Measurements from ENCODE around the gene PAGE2B.
"Not testable (repeated sequence)": the region's sequence is repeated elsewhere in the genome, so short reads cannot be mapped to it uniquely, and the experiment has no call there.

Gene PAGE2B

GRCh38 chrX:55074851-55075467 lies at the start of gene PAGE2B:
Gene PAGE2B, plus strand, starts transcription at chrX:55075030. Its CDS starts 1,012 bp downstream, at chrX:55076042.
- DNase-seq, result no peak
- TF ChIP-seq GATA1 (IDR thresholded peaks at IDR 0.05; ENCODE audit: low read depth, low read length), result no peak

- TF ChIP-seq GATA1 (IDR thresholded peaks at IDR 0.05; ENCODE audit: low read depth, low read length) (no peak), POLR2A (IDR thresholded peaks at IDR 0.05; ENCODE audit: low read length) (no peak)
- peak; percentile 29 to 64 for DNase-seq
Observed at GRCh38 chrX:55026143-55026542, 48.7 kb upstream of the PAGE2B start.

GRCh38 chrX:55026840-55027239 lies 48.0 kb upstream of the PAGE2B start:
- TF ChIP-seq GATA1 (IDR thresholded peaks at IDR 0.05; ENCODE audit: low read depth, low read length) (no peak), POLR2A (IDR thresholded peaks at IDR 0.05; ENCODE audit: low read length) (no peak)
- peak in 1 of 2 experiments; percentile 61 for DNase-seq

- TF ChIP-seq GATA1 (IDR thresholded peaks at IDR 0.05; ENCODE audit: low read depth, low read length), result peak; percentile 44
- TF ChIP-seq POLR2A (IDR thresholded peaks at IDR 0.05; ENCODE audit: low read length), result peak; percentile 88
- peak; percentile 92 to 97 for DNase-seq
Observed at GRCh38 chrX:55028040-55028439, 46.8 kb upstream of the PAGE2B start.

- TF ChIP-seq POLR2A (IDR thresholded peaks at IDR 0.05; ENCODE audit: low read length), result no peak
- no peak for TF ChIP-seq GATA1 (IDR thresholded peaks at IDR 0.05; ENCODE audit: low read depth, low read length)
Observed at GRCh38 chrX:55028611-55029010, 46.2 kb upstream of the PAGE2B start.

GRCh38 chrX:55029291-55029690 lies 45.5 kb upstream of the PAGE2B start:
- DNase-seq, result peak; percentile 54 to 75
- TF ChIP-seq GATA1 (IDR thresholded peaks at IDR 0.05; ENCODE audit: low read depth, low read length), result no peak
- no peak for TF ChIP-seq POLR2A (IDR thresholded peaks at IDR 0.05; ENCODE audit: low read length)

More at GRCh38 chrX:55028611-55029010, 46.2 kb upstream of the PAGE2B start:
- peak; percentile 55 to 71 for DNase-seq

GRCh38 chrX:55030271-55031205 lies 44.3 kb upstream of the PAGE2B start, which contains the start of gene ALAS2:
Gene ALAS2, minus strand, starts transcription at chrX:55030977. Its CDS starts 4,977 bp downstream, at chrX:55026000.
- TF ChIP-seq GATA1 (IDR thresholded peaks at IDR 0.05; ENCODE audit: low read depth, low read length) (no peak), POLR2A (IDR thresholded peaks at IDR 0.05; ENCODE audit: low read length) (peak; percentile 94)
- DNase-seq, result peak; percentile 79 to 80

- no peak for DNase-seq
- TF ChIP-seq GATA1 (IDR thresholded peaks at IDR 0.05; ENCODE audit: low read depth, low read length) (no peak), POLR2A (IDR thresholded peaks at IDR 0.05; ENCODE audit: low read length) (no peak)
Observed at GRCh38 chrX:55033429-55033828, 41.4 kb upstream of the PAGE2B start.

GRCh38 chrX:55039471-55039870 lies 35.4 kb upstream of the PAGE2B start:
- TF ChIP-seq GATA1 (IDR thresholded peaks at IDR 0.05; ENCODE audit: low read depth, low read length), result no peak
- no peak for TF ChIP-seq POLR2A (IDR thresholded peaks at IDR 0.05; ENCODE audit: low read length)
- no peak for DNase-seq

- DNase-seq, result no peak
- TF ChIP-seq POLR2A (IDR thresholded peaks at IDR 0.05; ENCODE audit: low read length), result no peak
- no peak for TF ChIP-seq GATA1 (IDR thresholded peaks at IDR 0.05; ENCODE audit: low read depth, low read length)
Observed at GRCh38 chrX:55041514-55041913, 33.3 kb upstream of the PAGE2B start.

GRCh38 chrX:55050599-55050998 lies 24.2 kb upstream of the PAGE2B start:
- DNase-seq, result not testable (repeated sequence)

- TF ChIP-seq POLR2A (IDR thresholded peaks at IDR 0.05; ENCODE audit: low read length), result no peak
- TF ChIP-seq GATA1 (IDR thresholded peaks at IDR 0.05; ENCODE audit: low read depth, low read length), result no peak
Observed at GRCh38 chrX:55056820-55057674, 17.8 kb upstream of the PAGE2B start.

GRCh38 chrX:55057675-55058249 lies 17.1 kb upstream of the PAGE2B start:
- no peak for TF ChIP-seq POLR2A (IDR thresholded peaks at IDR 0.05; ENCODE audit: low read length)
- no peak for TF ChIP-seq GATA1 (IDR thresholded peaks at IDR 0.05; ENCODE audit: low read depth, low read length)
- DNase-seq, result peak; percentile 71 to 82

More at GRCh38 chrX:55056820-55057674, 17.8 kb upstream of the PAGE2B start:
- peak; percentile 46 to 60 for DNase-seq

GRCh38 chrX:55067180-55067579 lies 7.7 kb upstream of the PAGE2B start:
- not testable (repeated sequence) for DNase-seq

Measured in erythroblast (primary cell).